H1 (cell line): ENCODE results near the gene BCO1. TPM values are rescaled to one million over a fixed set of nuclear protein-coding genes. Genes with fewer than 3 reads are reported as not detected.

Experiments used
- CTCF ChIP-seq, 3 experiments: IDR thresholded peaks; 1 replicate in 2 of 3; 2 replicates in 1 of 3; pipeline versions ENCODE4 v1.5.1 to v1.6.1; 2011; ENCODE audit warnings: low read length in 3 of 3, mild to moderate bottlenecking in 3 of 3, inconsistent platforms in 2 of 3, low read depth in 1 of 3, moderate library complexity in 1 of 3; ENCODE audit not compliant: insufficient read depth in 1 of 3; ENCODE audit errors: control extremely low read depth in 1 of 3
- KDM1A ChIP-seq: fragments of 200-600, 300-600 bp; sonication (generic); IDR thresholded peaks from 2 replicates; pipeline ENCODE4 v1.7.1; 2016; ENCODE audit warnings: mild to moderate bottlenecking, low read length, borderline replicate concordance
- KDM5A ChIP-seq: fragments of 200-600 bp; IDR thresholded peaks from 2 replicates; pipeline ENCODE4 v1.7.1; 2012; ENCODE audit warnings: mild to moderate bottlenecking, low read length, inconsistent platforms, mixed read lengths
- POLR2A ChIP-seq, 2 experiments: IDR thresholded peaks; 1 replicate in 1 of 2; 2 replicates in 1 of 2; pipeline ENCODE4 v1.6.1; 2011; ENCODE audit warnings: low read depth in 2 of 2, low read length in 2 of 2, mild to moderate bottlenecking in 2 of 2; ENCODE audit errors: control extremely low read depth in 1 of 2
- SIN3A ChIP-seq, 2 experiments: IDR thresholded peaks in 1 of 2; conservative IDR thresholded peaks in 1 of 2; 2 replicates each; pipeline ENCODE4 v1.6.1; 2011 to 2012; ENCODE audit warnings: low read length in 2 of 2, improper control_type of control experiment in 1 of 2, low read depth in 1 of 2, mild to moderate bottlenecking in 1 of 2
- SRF ChIP-seq: IDR thresholded peaks from 2 replicates; pipeline ENCODE4 v1.6.1; 2011; ENCODE audit warnings: mild to moderate bottlenecking, low read depth, low read length, moderate library complexity
- polyA plus RNA-seq, 7 experiments: library from polyadenylated mRNA; depleted of rRNA in 3 of 7; stranded (reverse) in 5 of 7; unstranded in 2 of 7; fragments of >200 nt in 5 of 7; fragments of 200-250 nt in 2 of 7; gene quantifications; 1 replicate in 5 of 7; 2 replicates in 1 of 7; 4 replicates in 1 of 7; pipeline versions ENCODE4 v1.2.1 to v1.2.3, GENCODE V29; 2011 to 2013; ENCODE audit warnings: missing spikeins in 2 of 7, mixed read lengths in 2 of 7
- total RNA-seq: library from RNA; stranded (reverse); fragmentation: NEBNext Ultra II Directional; extraction: Animal tissue kit (Norgen Biotek cat#: 25700); gene quantifications from 2 replicates; pipeline ENCODE4 v1.2.1, GENCODE V29; 2021

BCO1 gene
- total and polyA plus RNA-seq, 2 of the 8 experiments (the other 6 are each of a cell fraction or from before 2014, with no cell fraction given) = 0.21 TPM; not detected in 1

DNA sequence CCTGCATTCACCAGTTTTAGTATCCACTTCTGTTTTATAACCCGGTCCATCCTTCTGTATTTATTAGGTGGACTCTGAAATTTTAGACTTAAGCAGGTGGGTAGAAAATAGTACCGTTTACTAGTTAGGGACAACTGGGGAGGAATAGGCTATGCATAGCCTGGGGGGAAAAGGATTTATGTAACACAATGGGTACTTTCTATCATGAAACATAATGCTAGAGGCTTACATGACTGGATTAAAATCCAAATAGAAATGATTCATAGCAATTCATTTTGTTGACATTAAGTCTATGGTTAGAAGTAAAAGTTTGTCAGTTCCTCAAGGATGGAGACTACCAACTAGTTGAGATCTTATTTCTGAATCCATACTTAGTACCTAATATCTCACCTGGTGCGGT, 94.9 kb downstream of the BCO1 start (continued):
- TF ChIP-seq SIN3A (conservative IDR thresholded peaks at IDR 0.05 in 1 of 2, IDR thresholded peaks at IDR 0.05 in 1 of 2; ENCODE audit: low read depth in 1 of 2, low read length in 2 of 2) = no peak
- no peak for TF ChIP-seq KDM5A
- no peak for TF ChIP-seq POLR2A (IDR thresholded peaks at IDR 0.05; ENCODE audit: control extremely low read depth in 1 of 2, low read depth in 2 of 2, low read length in 2 of 2)
- TF ChIP-seq CTCF (IDR thresholded peaks at IDR 0.05; ENCODE audit: control extremely low read depth in 1 of 3, insufficient read depth in 1 of 3, low read depth in 1 of 3, low read length in 3 of 3) = no peak
- no peak for TF ChIP-seq KDM1A
- TF ChIP-seq SRF = no peak
